Measurements from ENCODE around the gene CTAGE1.

GRCh38 chr18:22432657-22433137 is 15.0 kb upstream of the CTAGE1 start:
- no peak for TF ChIP-seq ATF2 (IDR thresholded peaks at IDR 0.05; ENCODE audit: low read length)
- TF ChIP-seq HDAC6 (IDR thresholded peaks at IDR 0.05; ENCODE audit: unreplicated experiment), result no peak
- TF ChIP-seq CTCF (IDR thresholded peaks at IDR 0.05 in 2 of 3, conservative IDR thresholded peaks at IDR 0.05 in 1 of 3; ENCODE audit: control insufficient read depth in 2 of 3, extremely low read depth in 1 of 3, insufficient read depth in 1 of 3, low read depth in 3 of 3, low read length in 3 of 3), result no peak
- TF ChIP-seq ELK1 (IDR thresholded peaks at IDR 0.05; ENCODE audit: low read depth, low read length), result no peak
- no peak for TF ChIP-seq POLR2AphosphoS5 (IDR thresholded peaks at IDR 0.05; ENCODE audit: low read length)

Measured in GM12878 (cell line).